Activated naive CD4-positive, alpha-beta T cell (primary cell): ENCODE measurements around the gene IL6.
"Not testable (repeated sequence)": the region's sequence is repeated elsewhere in the genome, so short reads cannot be mapped to it uniquely, and the experiment has no call there.

Experiments used
- DNase-seq, 4 experiments: peaks; one replicate each; lab custom pipeline; 2025; lab: John Stamatoyannopoulos, UW

Gene IL6

DNA sequence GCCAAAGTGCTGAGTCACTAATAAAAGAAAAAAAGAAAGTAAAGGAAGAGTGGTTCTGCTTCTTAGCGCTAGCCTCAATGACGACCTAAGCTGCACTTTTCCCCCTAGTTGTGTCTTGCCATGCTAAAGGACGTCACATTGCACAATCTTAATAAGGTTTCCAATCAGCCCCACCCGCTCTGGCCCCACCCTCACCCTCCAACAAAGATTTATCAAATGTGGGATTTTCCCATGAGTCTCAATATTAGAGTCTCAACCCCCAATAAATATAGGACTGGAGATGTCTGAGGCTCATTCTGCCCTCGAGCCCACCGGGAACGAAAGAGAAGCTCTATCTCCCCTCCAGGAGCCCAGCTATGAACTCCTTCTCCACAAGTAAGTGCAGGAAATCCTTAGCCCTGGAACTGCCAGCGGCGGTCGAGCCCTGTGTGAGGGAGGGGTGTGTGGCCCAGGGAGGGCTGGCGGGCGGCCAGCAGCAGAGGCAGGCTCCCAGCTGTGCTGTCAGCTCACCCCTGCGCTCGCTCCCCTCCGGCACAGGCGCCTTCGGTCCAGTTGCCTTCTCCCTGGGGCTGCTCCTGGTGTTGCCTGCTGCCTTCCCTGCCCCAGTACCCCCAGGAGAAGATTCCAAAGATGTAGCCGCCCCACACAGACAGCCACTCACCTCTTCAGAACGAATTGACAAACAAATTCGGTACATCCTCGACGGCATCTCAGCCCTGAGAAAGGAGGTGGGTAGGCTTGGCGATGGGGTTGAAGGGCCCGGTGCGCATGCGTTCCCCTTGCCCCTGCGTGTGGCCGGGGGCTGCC lies at the start of gene IL6:
Gene IL6, plus strand, starts transcription at position 294 of the 807 bp plus-strand sequence. Its CDS starts 63 bp downstream, at position 357.
- DNase-seq: peak in 1 of 4 experiments; percentile 10

DNA sequence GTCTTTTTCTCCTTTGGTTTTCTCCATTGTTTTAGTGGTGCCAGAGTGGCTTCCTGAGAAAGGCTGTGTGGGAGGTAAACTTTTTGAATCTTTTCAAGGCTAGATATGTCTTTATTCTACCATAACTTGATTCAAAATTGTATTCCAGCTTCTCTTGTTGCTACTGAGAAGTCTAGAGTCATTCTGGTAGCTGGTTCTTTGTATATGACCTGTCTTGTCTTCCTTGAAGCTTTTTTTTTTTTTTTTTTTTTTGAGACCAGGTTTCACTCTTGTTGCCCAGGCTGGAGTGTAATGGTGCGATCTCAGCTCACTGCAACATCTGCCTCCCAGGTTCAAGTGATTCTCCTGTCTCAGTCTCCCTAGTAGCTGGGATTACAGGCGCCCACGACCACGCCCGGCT lies 49.7 kb upstream of the IL6 start:
- DNase-seq: not testable (repeated sequence)

- DNase-seq: no peak
Measured at GRCh38 chr7:22677680-22678079, 49.3 kb upstream of the IL6 start.

DNA sequence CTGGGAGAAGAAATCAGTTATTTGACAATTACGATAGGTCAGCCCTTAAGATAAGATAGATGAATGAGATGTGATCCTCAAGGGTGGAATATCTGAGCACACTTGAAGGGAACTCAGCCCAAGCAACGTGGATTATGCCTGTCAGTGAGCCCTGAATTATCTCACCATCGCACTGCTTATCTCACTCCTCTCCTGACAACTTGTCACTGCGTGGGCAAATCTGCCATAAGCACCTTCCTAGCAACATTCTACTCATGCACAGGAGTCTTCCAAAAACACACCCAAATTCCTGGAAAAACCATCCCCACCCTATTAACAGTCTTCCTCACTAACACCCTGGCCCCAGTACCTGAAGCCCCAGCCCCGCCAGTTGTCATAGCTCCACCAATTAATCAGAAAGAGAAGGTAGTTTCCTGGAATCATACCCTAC lies 46.5 kb upstream of the IL6 start:
- no peak for DNase-seq

GRCh38 chr7:22681312-22681711 lies 45.7 kb upstream of the IL6 start:
- DNase-seq: no peak

DNA sequence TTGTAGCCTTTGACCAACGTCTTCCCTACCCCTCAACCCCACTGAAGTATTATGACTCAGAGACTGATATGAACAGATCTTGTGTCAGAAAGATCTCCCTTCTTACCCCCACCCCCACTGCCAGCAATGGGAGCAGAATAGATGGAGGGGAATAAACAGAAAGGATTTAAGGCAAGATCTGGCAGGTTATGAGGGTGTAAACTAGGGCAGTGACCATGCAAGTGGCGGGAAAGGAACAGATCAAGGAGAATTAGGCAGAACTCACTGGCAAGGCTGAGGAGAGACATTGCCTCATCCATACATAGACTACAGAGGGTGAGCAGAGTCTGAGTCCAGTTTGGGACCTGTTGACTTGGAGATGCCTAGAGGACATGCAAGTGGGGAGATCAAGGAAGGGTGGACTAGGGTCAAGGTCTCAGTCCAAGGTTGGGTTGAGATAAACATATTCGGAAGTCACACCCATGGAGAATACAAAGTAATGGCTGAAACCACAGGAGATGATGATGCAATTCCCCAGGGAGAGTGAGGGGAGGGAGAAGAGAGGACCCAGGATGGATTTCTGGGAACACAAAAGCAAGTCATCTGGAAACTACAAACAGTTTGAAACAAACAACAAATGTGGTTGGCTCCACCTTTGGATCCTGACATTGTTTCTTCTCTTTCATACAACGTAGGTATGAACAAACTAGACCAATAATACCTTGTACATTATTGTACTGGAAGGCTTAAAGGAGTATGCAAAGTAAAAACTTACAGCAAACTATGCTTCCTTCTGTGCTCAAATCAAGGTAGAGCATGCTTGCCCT lies 44.9 kb upstream of the IL6 start:
- DNase-seq: no peak

DNA sequence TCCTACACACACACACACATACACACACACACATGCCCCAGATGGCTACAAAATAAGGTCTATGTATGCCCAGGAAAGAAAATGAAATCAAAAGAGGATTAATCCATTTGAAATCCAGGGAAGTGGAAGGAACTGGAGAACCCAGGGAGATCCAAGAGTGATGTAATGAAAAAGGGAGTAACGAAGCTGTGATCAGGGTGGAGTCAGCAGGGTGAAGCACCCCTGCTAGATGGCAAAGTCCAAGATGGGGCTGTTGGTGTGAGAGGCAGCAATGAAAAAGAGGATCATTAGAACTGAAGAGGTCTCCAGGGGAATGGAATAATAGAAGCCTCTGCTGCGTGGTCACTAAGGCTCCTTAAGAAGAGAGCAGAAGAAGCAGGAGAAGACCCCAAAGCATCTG lies 43.6 kb upstream of the IL6 start:
- DNase-seq: no peak

GRCh38 chr7:22686620-22687019 lies 40.4 kb upstream of the IL6 start:
- no peak for DNase-seq

- DNase-seq: no peak
Measured at GRCh38 chr7:22688084-22688483, 38.9 kb upstream of the IL6 start.

DNA sequence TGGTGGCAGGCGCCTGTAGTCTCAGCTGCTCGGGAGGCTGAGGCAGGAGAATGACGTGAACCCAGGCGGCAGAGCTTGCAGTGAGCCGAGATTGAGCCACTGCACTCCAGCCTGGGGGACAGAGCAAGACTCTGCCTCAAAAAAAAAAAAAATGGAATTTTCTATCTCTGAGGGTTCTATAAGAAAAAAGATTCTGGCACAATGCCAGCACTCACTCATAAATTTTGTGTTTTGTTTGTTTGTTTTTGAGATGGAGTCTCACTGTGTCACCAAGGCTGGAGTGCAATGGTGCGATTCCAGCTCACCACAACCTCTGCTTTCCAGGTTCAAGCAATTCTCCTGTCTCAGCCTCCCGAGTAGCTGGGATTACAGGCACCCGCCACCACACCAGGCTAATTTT lies 38.1 kb upstream of the IL6 start:
- not testable (repeated sequence) for DNase-seq

GRCh38 chr7:22694597-22695207 lies 32.3 kb upstream of the IL6 start:
- no peak for DNase-seq

DNA sequence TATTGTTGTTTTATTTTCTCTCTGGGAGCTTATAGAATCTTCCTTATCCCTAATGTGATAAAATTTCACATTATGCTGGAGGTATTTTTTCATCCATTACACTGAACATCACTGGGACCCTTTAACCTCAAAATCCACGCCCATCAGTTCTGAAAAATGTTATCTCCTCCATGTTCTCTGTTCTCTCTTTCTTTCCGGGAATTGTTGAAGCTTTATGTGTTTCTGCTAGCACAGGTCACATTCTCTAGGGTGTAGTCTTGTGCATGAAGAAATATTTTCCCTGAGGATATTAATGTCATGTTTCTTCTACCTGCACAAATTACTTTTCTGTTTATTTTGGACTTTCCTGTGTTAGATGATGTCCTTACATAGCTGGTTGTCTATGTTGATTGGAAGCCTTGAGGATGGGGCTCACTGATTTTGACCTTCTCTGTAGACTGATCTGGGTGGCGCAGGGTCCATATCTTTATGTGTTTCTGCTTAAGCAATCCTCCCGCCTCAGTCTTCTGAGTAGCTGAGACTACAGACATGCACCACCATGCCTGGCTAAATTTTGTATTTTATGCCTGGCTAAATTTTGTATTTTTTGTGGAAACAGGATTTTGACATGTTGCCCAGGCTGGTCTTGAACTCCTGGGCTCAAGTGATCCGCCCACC lies 31.4 kb upstream of the IL6 start:
- DNase-seq: no peak

- DNase-seq: no peak
Measured at GRCh38 chr7:22696541-22697228, 30.3 kb upstream of the IL6 start.

DNA sequence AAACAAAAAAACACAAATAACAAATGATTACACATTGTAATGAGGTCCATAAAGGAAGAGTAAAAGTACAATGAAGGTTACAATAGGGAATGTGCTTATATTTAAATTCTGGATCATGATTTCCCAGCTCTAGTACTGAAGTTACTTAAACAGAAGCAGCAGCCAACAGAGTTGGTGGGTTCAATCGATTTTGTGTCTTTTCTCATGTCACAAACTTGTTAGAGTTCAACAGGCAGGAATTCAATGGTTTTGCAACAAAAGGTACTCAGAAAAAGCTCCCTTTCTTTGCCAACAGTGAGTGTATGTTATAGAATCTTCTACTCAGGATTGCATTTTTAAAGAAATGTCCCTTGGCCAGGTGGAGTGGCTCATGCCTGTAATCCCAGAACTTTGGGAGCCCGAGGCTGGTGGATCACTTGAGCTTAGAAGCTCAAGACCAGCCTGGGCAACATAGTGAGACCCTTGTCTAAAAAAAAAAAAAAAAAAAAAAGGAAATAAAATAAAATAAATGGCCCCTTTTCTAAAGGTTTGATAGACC lies 29.6 kb upstream of the IL6 start:
- DNase-seq: no peak

DNA sequence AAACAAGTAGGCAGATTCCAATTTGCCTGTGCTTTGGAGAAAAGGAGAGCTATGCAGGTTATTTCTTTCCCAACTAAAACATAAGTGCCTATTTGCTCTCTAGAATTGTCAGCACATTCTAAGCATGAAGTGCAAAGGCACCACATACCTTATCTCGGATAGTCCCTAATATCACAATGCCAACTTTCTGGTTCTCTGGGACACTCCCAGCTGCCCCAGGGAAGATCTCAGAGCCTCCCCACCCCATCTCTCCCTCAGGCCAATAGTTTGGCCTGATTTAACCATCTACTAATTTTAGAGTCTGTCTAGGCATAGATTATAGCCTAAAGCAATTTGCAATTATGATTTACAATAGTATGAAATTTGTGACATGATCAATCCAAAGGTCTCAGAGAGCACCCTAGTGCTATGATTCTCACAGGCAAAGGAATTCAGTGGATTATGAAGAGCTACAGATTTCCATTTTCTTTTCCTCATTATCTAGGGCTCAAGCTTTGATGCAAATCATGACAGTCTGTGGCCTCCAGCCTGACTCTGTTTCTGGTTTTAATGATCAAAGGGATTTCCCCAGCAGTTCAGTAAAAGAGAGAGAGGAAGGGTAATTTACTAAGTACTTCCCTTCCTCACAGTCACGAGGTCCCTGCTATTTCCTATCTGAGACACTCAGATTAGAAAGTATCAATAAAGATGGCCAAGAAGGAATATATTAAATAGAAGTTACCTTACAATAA lies 29.0 kb upstream of the IL6 start:
- DNase-seq: no peak

DNA sequence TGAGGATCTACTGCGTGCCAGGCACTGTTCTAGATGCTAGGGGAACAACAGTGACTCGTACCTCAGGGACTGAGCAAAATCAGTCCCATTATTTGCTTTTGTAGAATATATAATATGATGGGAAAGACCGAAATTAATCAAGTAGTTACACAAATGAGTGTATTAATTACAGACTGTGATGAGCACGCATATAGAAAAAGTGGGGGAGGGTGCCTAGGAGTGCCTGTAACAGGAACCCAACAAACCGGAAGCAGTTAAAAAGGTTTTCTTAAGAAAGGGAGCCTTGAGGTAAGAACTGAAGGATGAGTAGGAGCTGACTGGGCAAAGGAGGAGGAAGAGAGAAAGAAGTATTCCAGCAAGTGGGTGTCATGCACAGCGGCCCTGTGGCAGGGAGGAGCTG lies 28.2 kb upstream of the IL6 start:
- DNase-seq: no peak

DNA sequence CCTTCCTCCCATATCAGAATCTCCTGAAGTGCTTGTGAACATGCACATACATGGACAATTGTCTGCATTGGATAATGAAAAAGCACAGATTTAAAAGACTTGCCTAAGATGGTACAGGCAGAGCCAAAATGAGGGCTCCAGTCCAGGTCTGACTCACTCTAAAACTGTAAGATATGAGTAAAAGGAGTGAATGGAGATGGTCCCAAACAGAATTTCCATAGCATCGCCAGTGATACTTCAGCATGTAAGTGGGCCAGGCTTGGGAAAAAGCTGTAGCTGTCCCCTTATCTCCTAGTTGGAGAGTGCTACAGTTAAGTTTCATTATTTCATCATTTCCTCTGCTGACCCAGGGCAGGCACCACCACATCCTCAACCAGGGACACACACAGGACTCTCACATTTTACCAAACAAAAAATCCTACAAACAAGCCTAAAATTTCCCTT lies 26.4 kb upstream of the IL6 start:
- DNase-seq: no peak

- DNase-seq: no peak
Measured at GRCh38 chr7:22702516-22702915, 24.5 kb upstream of the IL6 start.

- not testable (repeated sequence) for DNase-seq
Measured at GRCh38 chr7:22703107-22703855, 23.7 kb upstream of the IL6 start.
